GM10847 (cell line): ENCODE data around the gene CD96.

Experiments used
- POLR2A ChIP-seq: IDR thresholded peaks from 2 replicates; pipeline ENCODE4 v1.6.1; 2011; ENCODE audit not compliant: insufficient read length; ENCODE audit errors: extremely low read depth

CD96 gene

DNA sequence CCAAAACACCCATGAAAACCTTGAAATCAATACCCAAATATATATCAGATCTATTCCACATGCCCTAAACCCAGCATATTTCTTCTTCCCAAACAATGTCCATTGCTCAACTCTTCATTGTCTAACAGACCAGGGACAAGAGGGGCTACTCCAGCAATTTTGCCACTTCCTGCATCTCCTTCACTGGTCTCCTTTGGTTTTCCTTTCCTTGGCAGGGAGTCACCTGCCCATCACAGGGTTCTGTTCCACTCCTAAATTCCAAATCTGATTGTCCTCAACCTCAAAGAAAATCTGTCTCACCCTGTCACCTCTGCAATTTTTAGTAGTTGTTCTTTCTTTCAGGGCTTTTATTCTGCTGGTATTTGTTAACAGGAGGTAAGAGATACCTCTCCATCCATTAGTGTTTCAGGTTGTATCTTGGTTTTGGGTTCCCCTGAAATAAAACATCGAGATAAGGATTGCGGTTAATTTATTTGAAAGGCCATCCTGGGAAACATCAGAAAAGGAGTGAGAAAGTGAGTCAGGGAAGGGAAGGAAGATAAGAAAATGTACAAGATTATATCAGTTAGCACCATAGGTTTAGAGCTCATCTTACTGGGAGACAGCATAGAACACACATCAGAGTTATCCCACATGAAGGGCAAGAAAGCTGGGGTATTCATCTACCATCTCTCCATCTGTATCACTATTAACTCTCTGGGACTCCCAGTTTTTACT is 39.6 kb downstream of the CD96 start:
- TF ChIP-seq POLR2A = no peak

DNA sequence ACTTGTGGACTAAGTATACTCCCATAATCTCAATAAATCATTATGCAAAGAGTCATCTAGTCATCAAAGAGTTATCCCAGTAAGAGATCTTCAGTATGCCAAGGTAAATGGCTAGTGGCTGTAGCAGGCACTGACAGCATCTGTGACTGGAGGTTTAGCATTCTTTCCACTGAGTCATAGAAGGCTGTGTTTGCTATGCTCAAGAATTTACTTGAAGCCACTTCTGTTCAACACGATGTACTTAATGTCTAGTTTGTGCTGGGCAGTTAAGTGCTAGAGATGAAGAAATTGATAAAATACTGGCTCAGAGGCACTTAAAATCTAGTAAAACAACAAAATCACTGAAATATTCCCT is 40.1 kb downstream of the CD96 start:
- no peak for TF ChIP-seq POLR2A

DNA sequence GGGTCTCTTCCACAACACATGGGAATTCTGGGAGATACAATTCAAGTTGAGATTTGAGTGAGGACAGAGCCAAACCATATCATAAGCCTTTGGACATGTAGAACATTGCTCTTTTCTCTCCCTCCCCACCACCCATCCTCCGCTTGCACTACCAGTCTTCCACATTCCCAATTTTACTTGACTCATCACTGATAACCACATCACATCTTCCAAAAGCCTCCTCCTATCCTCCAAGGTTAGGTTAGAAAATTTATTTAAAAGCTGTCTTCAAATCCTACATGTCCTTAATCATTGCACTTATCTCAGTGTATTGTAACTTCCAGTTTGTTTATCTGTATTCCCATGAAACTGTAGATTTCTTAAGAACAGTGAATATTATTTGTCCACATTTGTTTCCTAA is 42.7 kb downstream of the CD96 start:
- TF ChIP-seq POLR2A = no peak

DNA sequence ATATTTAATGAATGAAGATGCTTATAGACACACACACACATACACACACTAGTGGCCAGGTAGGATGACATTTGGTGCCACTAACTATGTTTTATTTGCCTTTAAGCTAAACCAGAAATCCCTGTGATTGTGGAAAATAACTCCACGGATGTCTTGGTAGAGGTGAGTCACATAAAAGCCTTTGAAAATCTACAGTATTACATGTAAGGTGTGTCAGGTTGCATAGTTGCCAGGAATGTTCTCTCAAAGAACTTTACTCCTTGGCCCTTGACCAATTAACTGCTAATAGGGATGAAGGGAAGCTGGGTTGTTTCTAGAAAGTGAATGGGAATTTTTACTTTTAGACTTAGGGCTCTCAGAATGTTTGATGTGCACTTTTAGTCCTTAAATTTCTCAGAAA is 43.2 kb downstream of the CD96 start:
- TF ChIP-seq POLR2A = no peak

DNA sequence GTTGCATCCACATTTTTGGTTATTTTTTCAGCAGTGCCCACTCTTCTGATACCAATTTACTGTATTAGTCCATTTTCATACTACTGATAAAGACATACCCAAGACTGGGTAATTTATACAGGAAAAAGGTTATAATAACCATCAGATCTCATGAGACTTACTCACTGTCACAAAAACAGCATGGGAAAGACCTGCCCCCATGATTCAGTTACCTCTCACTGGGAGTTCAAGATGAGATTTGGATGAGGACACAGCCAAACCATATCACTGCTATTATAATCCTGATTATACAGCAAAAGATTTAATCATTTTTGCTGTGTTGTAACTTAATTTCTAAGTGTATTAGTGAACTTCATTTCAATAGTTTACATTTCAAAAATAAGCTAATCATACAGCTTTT is 46.5 kb downstream of the CD96 start:
- TF ChIP-seq POLR2A = no peak

DNA sequence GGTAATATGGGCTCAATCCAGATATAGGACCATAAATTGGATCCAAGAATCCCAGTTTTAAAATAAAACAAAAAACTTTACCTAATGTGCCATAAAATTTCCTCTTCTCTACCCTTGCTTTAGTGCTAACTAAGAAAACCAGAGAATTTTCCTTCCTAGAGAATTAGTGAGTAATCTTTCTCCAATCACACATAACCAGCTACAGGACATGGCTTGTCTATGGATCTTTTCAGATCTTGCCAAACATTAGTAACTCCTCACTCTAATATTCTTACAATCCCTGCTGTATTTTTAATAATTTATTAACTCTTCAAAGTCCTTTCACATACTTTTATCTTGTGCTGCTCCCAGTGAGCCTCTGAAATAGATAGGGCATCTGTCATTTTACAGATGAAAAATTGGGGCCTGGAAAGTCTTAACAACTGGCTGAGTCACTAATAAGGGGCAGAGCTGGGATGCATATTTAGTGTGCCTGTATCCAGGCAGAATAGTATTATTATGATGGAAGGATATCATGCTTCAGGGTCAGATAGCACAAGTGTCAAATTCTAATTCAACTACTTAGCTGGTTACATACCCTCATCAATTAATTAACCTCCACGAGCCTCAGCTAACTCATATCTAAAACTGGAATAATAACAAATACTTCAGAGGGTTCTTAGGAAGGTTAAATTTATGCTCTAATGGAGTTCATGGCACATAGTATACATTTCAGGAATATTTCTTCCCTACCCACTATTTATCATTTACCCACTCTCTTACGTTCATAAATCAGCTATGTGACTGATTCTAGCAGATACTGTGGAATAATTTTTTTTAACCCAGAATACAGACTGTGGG is 47.5 kb downstream of the CD96 start:
- TF ChIP-seq POLR2A = no peak

DNA sequence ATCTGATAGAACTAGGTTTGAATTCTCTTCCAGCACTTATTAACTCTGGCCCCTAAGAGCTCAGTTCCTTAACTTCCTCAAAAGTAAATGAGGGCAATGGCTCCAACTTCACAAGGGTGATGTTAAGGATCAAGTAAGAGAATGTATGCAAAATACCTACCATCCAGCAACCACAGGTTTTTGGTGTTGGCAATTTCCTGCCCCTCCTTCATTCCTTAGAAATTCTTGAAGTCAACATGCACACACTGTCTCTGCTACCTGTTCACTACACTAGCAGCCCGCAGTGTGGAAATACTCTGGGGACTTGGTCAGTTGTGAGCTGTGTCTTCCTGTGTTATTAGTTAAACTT is 48.1 kb downstream of the CD96 start:
- TF ChIP-seq POLR2A = no peak

DNA sequence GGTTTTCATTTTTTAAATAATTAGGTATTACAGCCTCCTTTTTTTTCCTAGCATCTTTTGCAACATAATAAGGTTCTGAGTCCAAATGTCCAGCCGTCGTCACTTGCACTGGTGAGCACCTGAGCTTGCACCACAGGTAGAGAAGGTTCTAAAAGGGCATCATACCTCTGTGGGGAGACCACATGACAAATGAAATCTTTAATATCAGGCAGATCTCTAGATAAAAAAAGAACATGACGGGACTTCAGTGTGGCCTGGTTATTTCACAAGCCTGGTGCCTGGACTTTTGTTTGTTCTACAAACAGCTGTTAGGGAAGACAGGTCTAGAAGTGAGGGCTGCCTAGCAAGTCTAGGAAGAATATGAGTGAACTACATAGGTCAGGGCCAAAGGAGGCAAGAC is 49.6 kb downstream of the CD96 start:
- no peak for TF ChIP-seq POLR2A

DNA sequence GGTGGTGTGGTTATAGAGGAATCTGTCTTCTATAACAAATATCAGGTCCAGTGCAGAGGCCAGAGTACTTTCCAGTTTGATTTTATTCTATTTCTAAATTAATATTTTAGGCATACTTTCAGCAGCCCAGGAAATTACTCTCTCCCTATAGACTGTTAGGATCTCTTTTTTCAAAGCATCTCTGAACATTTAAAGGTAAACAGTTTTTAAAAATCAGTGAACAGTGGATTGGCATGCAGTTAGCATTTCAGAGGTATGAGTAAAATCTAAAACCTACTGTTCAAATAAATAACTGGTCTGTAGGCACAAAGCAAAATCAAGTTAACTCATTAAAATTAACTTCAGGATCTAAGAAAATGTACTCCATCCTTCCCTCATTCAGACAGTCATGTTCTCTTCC is 50.1 kb downstream of the CD96 start:
- no peak for TF ChIP-seq POLR2A

DNA sequence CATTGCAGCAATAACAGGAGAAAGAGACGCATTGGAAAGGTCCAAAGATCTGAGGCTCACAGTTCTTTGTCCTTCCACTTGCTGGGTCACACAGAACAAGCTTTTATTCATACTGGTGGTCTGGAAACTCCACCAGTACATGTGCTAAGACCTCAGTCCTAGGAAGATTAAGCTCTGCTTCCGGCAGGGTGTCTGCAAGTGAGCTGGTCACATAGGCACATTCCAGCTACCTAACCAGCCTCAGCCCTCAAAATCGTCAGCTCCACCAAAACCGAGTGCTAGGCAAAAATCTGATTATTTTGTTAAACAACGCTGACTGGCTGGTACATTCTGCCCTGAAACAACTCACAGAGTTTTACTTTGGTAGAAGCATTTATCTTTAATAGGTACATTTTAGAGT is 50.9 kb downstream of the CD96 start:
- no peak for TF ChIP-seq POLR2A

DNA sequence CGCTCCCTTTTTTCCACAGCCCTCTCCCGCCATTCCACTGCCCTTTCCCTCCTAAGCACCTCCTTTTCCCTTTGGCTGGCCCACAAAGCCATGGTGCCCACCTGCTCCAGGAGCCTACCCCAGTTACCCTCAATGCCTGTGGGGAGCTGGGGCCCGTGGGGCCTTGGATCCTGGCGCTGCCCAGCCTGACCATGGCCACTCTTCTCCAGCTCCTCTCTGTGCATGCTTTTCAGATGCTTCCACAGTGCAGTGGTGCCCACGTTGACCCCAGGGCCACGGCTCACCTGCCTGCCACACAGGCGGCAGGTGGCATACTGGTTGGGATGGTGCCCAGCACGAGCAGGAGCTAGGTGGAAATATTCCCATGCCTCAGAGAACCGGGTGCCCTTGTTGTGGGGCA is 51.7 kb downstream of the CD96 start:
- no peak for TF ChIP-seq POLR2A

DNA sequence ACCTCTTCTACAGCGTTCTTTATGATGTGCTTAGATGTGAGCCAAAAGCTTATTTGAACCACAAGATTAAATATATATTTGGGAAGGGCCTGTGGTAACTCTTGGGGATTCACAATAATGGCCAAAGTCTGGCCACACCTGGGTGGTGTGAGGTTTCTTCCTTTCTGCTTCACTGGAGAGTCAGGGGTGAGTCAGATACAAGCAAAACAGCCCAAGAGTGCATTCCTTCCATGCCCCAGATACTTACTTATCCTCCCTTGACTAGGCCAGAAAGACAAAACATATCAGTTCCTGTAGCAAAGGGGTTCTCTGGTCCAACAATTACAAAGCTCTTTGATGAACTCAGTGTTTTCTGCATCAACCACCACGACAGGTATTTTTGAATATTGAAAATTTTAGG is 52.2 kb downstream of the CD96 start:
- TF ChIP-seq POLR2A = no peak

DNA sequence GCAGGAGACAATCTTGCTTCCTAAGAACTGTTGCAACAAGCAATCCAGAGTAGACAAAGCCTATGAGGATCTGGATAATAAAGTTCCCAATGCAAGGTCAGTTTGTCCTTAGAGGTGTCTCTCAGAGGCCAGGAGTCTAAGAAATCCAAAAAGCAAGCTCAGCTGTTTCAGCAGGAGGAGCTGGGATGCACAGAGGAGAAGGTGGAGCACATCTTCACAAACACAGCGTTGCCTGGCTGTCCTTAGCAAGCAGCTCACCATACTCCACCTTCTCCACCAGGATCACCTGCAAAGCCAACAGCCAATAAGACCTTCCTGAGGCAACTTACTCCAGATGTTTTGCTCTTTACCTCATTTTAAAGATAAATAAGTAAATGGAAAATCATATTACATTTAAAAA is 52.8 kb downstream of the CD96 start:
- TF ChIP-seq POLR2A = no peak

DNA sequence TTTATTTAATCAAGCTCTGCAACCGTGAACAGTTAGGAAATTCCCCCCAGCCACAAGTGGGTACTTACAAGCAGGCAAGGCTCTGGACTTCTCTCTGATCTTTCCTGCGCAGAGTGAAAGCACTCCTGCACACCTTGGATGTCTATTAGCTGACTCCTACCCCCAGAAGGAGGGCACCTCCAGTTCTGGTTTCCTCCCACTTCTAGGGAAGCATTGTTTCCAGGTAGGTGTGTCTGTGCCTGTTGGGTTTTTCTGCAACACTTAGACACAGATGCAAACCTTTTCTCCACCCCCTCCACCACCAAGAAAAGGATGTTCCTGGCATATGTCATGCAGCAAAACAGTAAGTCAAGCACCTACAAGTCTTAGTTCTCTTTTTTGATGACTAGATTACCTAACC is 53.2 kb downstream of the CD96 start, which contains the start of gene ZBED2:
ZBED2 (minus strand) TSS at position 115 of the 400 bp plus-strand sequence. CDS start 1,145 bp downstream, outside the sequence.
- TF ChIP-seq POLR2A = no peak

DNA sequence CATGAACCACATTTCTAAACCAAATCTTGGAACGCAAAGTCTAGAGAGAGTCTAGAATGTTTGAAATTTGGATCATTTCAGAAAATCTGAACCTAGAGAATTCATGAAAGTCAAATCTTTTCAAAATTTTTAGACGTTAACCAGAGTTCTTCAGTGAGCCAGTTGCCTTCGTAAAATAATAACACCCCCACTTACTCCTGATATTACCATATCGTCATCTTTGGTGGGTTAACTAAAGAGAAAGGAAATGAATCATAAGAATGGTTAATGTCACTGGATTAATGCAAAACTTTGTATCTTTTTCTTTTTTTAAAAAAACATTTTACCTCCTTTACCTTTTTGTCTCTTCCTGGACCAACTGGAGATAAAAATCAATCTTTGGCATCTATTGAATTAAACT is 54.3 kb downstream of the CD96 start:
- TF ChIP-seq POLR2A = no peak

DNA sequence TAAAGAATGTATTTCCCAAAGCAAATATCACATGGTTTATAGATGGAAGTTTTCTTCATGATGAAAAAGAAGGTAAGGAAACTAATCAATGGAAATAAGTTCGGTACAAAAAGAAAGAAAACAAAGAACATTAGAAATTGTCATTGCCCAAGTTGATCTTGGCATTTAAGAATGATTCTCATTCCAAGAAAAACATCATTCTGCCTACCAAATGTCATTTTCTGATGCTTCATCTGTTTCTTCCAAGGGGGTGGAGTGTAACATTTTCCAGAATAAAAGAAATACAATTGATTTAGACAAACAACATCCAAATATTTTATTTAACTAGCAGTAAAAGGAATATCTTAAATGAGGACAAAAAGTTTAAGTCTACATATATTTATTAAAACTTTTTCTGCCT is 56.1 kb downstream of the CD96 start:
- TF ChIP-seq POLR2A = no peak

DNA sequence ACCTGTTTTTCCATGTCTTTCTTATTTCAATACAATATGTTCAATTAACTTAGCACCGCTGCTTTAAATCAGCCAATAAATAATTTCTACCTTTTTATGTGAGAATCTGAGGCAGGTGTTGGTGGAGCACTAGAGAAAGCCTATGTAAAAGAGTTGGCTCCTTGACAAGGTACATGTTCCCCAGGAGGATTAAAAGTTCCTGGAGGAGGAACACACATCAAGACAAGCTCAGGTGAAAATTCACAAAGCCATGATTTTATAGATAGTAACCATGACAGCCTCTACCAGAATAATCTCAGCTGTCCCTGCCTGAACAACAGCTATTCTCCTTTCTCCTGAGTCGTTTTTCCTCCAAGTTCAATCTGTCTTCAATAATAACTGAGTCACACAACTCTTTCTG is 56.6 kb downstream of the CD96 start:
- no peak for TF ChIP-seq POLR2A
